Suprapubic skin (tissue), 4 donors: ENCODE data around the gene PAM16.

Source experiments
- CTCF ChIP-seq, 2 donors: fragments of 200-600 bp in 1 of 2; fragments of 450-650 bp in 1 of 2; sonication (generic) in 1 of 2; IDR thresholded peaks; one replicate each; pipeline ENCODE4 v1.5.1; 2016 to 2019; ENCODE audit warnings: antibody characterized with exemption in 2 of 2, mild to moderate bottlenecking in 1 of 2, moderate library complexity in 1 of 2
- EP300 ChIP-seq: sonication (generic); formaldehyde crosslinking; IDR thresholded peaks from one replicate; pipeline ENCODE4 v1.6.1; 2017; ENCODE audit warnings: antibody characterized with exemption
- POLR2A ChIP-seq, 2 donors: fragments of 450-650 bp; IDR thresholded peaks; one replicate each; pipeline ENCODE4 v1.6.1; 2017; ENCODE audit warnings: antibody characterized with exemption in 2 of 2, mild to moderate bottlenecking in 2 of 2, moderate library complexity in 2 of 2
- POLR2AphosphoS5 ChIP-seq, 3 donors: sonication (generic); formaldehyde crosslinking; IDR thresholded peaks; one replicate each; pipeline ENCODE4 v1.6.1; 2017; ENCODE audit warnings: antibody characterized with exemption in 3 of 3

DNA sequence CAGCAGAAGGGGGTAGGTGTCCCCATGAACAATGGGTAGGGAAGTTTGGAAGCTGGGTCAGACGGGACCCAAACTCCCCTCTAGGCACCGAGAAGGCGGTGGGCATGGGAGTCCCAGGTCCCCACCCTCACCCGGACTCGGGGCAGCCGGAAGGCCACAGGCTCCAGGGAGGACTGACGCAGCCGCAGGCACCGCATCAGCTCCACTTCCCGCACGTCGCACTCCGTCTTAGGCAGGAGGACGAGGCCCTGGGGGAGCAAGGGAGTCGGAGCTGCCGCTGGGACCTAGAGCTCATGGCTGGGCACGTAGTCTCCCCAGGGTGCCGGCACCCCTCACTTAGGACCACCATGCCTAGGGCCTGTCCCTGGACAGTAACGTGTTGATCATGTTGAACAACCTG is 7.1 kb upstream of the PAM16 start:
- TF ChIP-seq EP300 (no peak), POLR2A (IDR thresholded peaks at IDR 0.05) (no peak), CTCF (IDR thresholded peaks at IDR 0.05) (no peak), POLR2AphosphoS5 (IDR thresholded peaks at IDR 0.05) (no peak)
